ENCODE results near the gene TMEM37. TPM values are rescaled to one million over a fixed set of nuclear protein-coding genes. Genes with fewer than 3 reads are reported as not detected.

The TMEM37 gene
- total RNA-seq, 6 experiments from 2014 or later, result not detected

DNA sequence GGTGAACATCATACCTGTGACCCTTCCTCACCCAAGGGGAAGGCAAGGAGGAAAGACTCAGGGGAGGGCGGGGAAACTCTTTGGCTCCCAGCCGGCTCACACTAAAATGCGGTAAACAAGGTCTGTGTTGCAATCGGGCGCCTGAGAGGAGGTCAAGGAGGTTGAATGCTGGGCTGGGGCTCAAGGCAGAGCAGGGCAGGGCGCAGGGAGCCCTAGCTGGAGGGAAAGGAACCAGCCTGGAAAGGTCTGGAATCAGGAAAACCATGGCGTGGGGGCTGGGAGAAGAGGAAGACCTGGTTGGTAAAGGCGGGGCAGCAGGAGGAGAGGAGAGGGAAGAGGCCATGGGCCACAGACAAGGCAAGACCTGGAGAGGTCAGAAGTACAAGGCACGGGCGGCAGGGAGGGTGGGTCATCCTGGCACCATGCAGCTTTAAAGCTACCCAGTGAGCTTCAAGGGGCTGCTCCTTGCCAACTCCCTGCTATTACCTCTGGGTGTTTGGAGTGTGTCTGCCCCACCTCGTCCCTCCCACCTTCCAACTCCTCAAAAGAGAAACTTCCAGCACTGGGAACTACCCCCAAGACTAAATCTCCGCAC is 4.8 kb upstream of the TMEM37 start:
- Mint-ChIP-seq H3K4me1 (ENCODE audit: low read depth) (no peaks in the 10 kb centered on the region), H3K27me3 (ENCODE audit: insufficient read depth) (peaks cover 43% of the 10 kb centered on the region), H3K4me3 (no peak overlapping the region), H3K36me3 (ENCODE audit: low read depth) (no peaks in the 10 kb centered on the region), H3K27ac (no peak overlapping the region), H3K9me3 (no peaks in the 10 kb centered on the region)
- DNase-seq, result no peak
- TF ChIP-seq, protein P1, sequence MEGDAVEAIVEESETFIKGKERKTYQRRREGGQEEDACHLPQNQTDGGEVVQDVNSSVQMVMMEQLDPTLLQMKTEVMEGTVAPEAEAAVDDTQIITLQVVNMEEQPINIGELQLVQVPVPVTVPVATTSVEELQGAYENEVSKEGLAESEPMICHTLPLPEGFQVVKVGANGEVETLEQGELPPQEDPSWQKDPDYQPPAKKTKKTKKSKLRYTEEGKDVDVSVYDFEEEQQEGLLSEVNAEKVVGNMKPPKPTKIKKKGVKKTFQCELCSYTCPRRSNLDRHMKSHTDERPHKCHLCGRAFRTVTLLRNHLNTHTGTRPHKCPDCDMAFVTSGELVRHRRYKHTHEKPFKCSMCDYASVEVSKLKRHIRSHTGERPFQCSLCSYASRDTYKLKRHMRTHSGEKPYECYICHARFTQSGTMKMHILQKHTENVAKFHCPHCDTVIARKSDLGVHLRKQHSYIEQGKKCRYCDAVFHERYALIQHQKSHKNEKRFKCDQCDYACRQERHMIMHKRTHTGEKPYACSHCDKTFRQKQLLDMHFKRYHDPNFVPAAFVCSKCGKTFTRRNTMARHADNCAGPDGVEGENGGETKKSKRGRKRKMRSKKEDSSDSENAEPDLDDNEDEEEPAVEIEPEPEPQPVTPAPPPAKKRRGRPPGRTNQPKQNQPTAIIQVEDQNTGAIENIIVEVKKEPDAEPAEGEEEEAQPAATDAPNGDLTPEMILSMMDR (IDR thresholded peaks at IDR 0.05), result no peak

DNA sequence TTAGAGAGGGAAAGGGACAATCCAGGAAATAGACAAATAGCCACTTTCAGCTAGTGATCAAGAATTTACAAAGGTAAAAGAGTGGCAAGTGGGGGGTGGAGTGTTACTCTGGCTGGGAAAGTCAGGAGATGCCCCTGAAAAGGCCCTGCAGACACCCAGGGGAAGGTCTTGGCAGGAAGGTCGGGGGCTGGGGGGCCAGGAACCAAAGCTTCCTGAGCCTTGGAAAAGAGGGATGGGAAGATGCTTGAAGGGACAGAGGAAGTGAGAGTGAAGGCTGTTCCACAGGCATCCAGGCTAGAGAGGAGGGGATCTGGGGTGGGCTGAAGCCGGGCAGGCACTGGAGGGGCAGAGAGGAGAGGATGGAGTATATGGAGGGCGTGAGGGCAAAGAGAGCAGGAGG is 3.9 kb upstream of the TMEM37 start:
- TF ChIP-seq, protein P1 (IDR thresholded peaks at IDR 0.05), result no peak
- no peaks in the 10 kb centered on the region for H3K36me3 Mint-ChIP-seq (ENCODE audit: low read depth)
- no peak overlapping the region for H3K4me3 Mint-ChIP-seq
- H3K4me1 Mint-ChIP-seq (ENCODE audit: low read depth), result no peaks in the 10 kb centered on the region
- no peaks in the 10 kb centered on the region for H3K9me3 Mint-ChIP-seq
- no peak for DNase-seq
- H3K27ac Mint-ChIP-seq, result no peak overlapping the region
- peaks cover 47% of the 10 kb centered on the region for H3K27me3 Mint-ChIP-seq (ENCODE audit: insufficient read depth)

DNA sequence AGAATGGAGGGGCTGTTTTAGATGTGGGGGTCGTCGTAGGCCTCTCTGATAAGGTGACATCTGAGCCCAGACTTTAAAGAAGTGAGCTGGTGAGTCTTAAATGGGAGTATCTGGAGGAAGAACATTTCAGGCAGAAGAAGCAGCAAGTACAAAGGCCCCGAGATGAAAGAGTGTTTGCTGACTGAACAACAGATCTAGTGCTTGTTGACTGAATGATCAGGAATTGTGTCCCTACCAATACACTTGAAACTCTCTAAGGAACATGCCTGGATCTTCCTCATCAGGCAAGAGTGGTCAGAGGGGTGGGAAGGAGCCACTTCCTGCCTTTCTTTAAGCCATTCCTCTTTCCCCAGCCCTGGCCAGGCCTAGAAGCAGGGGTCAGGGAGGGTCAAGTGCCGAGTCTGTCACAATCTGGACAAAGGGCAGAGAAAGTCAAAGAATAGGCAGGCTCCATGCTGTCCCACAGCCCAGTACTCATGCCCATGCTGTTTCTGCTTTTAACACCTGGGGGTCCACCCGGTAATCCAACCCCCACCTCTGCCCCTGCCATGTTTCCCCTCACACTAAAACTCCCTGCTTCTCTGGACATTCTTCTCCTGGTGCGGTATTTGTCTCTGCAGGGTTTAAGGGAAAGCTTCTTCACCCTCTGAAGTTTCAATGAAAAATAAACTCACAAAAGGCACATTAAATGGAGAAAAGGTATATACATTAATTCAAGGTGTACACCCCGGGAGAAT is 3.0 kb upstream of the TMEM37 start:
- Mint-ChIP-seq H3K4me3 (no peak overlapping the region), H3K27ac (no peak overlapping the region), H3K36me3 (ENCODE audit: low read depth) (no peaks in the 10 kb centered on the region), H3K27me3 (ENCODE audit: insufficient read depth) (peaks cover 43% of the 10 kb centered on the region), H3K9me3 (no peaks in the 10 kb centered on the region), H3K4me1 (ENCODE audit: low read depth) (no peaks in the 10 kb centered on the region)
- TF ChIP-seq, protein P1 (IDR thresholded peaks at IDR 0.05), result no peak
- no peak for DNase-seq

DNA sequence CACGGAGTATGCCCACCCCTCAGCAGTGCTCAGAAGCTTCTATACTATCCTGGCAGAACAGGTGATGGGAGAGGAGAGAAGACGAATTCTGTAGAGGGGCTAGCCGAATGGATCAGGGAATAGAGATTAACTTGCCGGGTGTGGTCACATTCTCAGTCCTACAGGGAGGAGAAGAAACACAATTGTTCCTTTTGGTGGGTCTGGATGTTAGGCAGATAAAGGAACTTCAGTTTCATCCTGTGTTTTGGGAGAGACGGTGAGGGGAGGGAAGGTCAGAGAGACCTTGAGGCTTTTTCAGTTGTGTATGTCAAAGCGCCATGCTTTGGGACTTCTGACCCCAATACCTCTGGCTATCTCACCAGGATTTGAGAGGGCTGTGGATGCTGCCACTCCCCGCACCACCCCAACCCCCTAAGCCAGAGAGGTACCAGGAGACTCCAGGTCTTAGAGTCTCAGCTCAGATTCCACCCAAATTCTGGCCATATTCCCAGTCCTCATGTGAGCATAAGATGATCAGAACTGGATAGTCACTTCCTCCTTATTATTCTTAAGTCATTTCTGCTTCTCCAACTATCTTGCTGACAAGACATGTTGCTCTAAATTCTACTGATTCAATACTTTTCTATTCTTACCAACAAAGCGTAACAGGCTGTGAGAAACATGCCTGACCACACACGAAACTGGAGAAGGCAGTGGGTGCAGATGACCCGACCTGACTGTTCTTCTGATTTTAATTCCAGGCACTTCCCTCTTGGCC is 2.3 kb upstream of the TMEM37 start:
- H3K27me3 Mint-ChIP-seq (ENCODE audit: insufficient read depth), result peaks cover 43% of the 10 kb centered on the region
- DNase-seq, result no peak
- TF ChIP-seq, protein P1 (IDR thresholded peaks at IDR 0.05), result no peak
- no peak overlapping the region for H3K27ac Mint-ChIP-seq
- no peaks in the 10 kb centered on the region for H3K4me1 Mint-ChIP-seq (ENCODE audit: low read depth)
- H3K9me3 Mint-ChIP-seq, result no peaks in the 10 kb centered on the region
- no peak overlapping the region for H3K4me3 Mint-ChIP-seq
- H3K36me3 Mint-ChIP-seq (ENCODE audit: low read depth), result no peaks in the 10 kb centered on the region

DNA sequence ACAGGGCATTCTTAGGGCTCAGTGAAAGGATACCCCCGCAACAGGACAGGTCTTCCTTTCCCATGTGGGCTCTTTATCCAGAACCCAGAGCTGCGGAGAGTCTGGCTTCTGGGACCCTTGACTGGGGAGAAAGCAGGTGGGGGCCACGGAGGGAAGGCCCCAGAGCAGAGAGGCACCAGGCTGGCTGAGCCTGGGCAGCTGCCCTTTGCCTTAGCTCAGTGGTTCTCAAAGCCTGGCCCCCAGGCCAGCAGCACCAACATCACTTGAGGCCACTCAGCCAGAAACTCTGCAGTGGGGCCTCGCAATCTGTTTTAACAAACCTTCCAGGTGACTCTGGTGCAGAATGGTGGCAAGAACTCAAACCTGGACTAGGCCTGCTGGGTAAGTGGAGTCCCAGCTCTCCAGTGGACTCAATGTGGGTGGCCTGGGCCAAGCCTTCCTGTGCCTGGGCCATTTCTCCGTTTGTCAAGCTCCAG is 1.6 kb upstream of the TMEM37 start:
- Mint-ChIP-seq H3K27me3 (ENCODE audit: insufficient read depth) (peaks cover 44% of the 10 kb centered on the region), H3K4me1 (ENCODE audit: low read depth) (no peaks in the 10 kb centered on the region), H3K27ac (no peak overlapping the region), H3K9me3 (no peaks in the 10 kb centered on the region), H3K4me3 (no peak overlapping the region), H3K36me3 (ENCODE audit: low read depth) (no peaks in the 10 kb centered on the region)
- DNase-seq, result no peak
- TF ChIP-seq, protein P1 (IDR thresholded peaks at IDR 0.05), result no peak
